Mammary epithelial cell (primary cell): ENCODE results near the gene TGM1.

Experiments used
- CTCF ChIP-seq, 2 donors: IDR thresholded peaks in 1 of 2; conservative IDR thresholded peaks in 1 of 2; 2 replicates each; pipeline ENCODE4 v1.5.1; 2011 to 2012; ENCODE audit warnings: inconsistent platforms in 2 of 2, low read length in 2 of 2, mild to moderate bottlenecking in 2 of 2, control low read depth in 1 of 2, low read depth in 1 of 2; ENCODE audit not compliant: insufficient read depth in 1 of 2; ENCODE audit errors: extremely low read depth in 1 of 2
- EZH2 ChIP-seq: IDR thresholded peaks from 2 replicates; pipeline ENCODE4 v1.6.1; 2012; ENCODE audit warnings: low read length, inconsistent platforms, borderline replicate concordance

- TF ChIP-seq CTCF (conservative IDR thresholded peaks at IDR 0.05 in 1 of 2, IDR thresholded peaks at IDR 0.05 in 1 of 2; ENCODE audit: extremely low read depth in 1 of 2, insufficient read depth in 1 of 2, low read depth in 1 of 2, low read length in 2 of 2) = no peak
- TF ChIP-seq EZH2 = no peak
Measured at GRCh38 chr14:24277606-24278321, 14.8 kb upstream of the TGM1 start.
